AG08396 (cell line): ENCODE data around the gene ABCC9.

Experiments used
- DNase-seq: peaks from one replicate; pipeline ENCODE4 v3.0.0; 2012; ENCODE audit warnings: low spot score, mixed read lengths

ABCC9 gene

GRCh38 chr12:21940549-21941505, at the start of gene ABCC9:
Gene ABCC9 (minus strand): TSS chr12:21941426. CDS start chr12:21936674, 4,752 bp downstream.
- DNase-seq, result peak; percentile 26

GRCh38 chr12:21989819-21990412, 48.7 kb upstream of the ABCC9 start:
- DNase-seq, result peak; percentile 27

GRCh38 chr12:21988619-21989018, 47.4 kb upstream of the ABCC9 start:
- no peak for DNase-seq

DNA sequence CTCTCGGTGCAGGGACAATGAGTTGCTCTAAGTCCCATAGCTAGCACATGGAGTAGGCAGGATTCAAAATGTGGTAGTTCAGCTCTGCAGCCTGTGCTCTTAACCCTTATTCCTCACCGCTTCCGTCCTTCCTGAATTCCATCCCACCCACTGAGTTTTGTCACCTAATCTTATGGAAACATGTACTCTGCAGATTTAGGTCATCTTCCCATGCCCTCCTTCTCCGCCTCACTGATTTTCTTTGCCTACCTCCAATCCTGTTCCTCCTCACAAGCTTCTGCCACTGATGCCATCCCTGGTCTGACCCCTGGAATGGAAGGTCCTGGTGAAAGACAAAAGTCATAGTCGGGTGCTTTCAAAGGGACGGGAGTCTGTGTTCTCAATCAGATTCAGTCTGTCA, 46.5 kb upstream of the ABCC9 start:
- DNase-seq, result no peak

DNA sequence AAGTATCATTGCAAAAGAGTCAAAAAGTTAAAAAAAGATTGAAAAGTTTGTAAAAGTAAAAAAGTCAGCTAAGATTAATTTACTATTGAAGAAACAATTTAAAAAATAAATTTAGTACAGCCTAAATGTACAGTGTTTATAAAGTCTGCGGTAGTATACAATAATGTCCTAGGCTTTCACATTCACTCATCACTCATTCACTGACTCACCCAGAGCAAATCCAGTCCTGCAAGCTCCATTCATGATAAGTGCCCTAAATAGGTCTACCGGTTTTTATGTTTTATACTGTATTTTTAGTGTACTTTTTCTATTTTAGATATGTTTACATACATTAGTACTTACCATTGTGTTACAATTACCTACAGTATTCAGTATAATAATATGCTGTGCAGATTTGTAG, 43.9 kb upstream of the ABCC9 start:
- no peak for DNase-seq

GRCh38 chr12:21984375-21984774, 43.1 kb upstream of the ABCC9 start:
- DNase-seq, result no peak

- no peak for DNase-seq
These were observed 41.9 kb upstream of the ABCC9 start for GRCh38 chr12:21983095-21983494.

- DNase-seq, result no peak
These were observed 39.3 kb upstream of the ABCC9 start for GRCh38 chr12:21980544-21980943.

DNA sequence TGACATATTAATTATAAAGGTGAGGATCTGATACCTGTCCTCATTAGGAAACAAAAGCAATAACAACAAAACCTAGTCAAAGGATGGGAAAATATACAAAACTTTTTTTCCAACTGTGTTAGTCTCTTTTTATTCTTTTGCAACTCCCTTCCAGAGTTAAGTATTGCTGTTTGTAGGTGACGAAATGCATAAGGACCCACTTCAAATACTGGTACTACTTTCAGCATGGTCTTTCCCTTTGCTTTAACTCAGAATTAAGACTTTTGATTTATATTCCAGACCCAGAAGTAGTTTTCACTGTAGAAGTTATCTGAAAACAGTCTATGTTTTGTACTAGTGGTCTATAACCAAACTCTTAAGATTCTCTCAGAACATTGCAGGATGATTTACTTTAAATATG, 34.1 kb upstream of the ABCC9 start:
- no peak for DNase-seq

- no peak for DNase-seq
These were observed 32.0 kb upstream of the ABCC9 start for GRCh38 chr12:21973221-21973620.

GRCh38 chr12:21972055-21972454, 30.8 kb upstream of the ABCC9 start:
- no peak for DNase-seq

DNA sequence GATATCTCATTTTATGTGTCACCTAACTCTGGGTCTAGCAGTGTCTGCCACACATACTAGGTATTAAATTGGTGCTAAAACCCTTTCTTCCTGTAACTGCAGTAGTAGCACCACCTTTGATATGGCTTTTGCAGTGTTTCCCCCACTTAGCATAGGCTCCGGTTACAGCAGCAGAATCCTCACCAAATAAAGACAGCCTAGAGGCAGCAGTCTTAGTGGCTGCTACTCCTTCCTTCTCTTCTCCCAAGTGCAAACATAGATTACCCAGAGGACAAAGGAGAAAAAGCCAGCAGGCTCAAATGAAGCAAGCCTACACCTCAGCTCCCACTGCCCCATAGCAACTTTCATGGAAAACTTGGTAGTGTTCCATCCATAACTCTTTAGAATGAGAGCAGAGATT, 30.1 kb upstream of the ABCC9 start:
- no peak for DNase-seq

DNA sequence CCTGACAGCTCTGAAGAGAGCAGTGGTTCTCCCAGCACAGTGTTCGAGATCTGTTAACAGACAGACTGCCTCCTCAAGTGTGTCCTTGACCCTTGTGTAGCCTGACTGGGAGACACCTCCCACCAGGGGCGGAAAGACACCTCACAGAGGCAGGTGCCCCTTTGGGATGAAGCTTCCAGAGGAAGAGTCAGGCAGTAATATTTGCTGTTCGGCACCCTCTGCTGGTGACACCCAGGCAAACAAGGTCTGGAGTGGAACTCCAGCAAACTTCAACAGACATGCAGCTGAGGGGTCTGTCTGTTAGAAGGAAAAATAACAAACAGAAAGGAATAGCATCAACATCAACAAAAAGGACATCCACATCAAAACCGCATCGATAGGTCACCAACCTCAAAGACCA, 21.6 kb upstream of the ABCC9 start:
- DNase-seq, result no peak

DNA sequence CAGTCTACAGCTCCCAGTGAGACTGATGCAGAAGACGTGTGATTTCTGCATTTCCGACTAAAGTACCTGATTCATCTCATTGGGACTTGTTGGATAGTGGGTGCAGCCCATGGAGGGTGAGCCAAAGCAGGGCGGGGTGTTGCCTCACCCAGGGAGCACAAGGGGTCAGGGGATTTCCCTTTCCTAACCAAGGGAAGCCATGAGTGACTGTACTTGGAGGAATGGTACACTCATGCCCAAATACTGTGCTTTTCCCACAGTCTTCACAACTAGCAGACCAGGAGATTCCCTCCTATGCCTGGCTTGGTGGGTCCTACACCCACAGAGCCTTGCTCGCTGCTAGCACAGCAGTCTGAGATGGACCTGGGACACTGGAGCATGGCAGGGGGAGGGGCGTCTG, 21.0 kb upstream of the ABCC9 start:
- DNase-seq, result no peak

DNA sequence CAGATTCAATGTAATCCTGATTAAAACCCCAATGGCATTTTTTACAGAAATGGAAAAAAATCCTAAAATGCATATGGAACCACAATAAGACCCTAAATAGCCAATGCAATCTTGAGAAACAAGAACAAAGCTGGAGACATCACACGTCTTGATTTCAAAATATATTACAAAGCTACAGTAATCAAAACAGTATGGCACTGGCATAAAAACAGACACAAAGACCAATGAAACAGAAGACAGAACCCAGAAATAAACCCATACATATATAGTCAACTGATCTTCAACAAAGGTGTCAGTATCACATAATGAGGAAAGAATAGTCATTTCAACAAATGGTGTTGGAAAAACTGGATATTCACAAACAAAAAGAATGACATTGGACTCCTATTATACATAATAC, 9.4 kb upstream of the ABCC9 start:
- no peak for DNase-seq

- DNase-seq, result no peak
These were observed 7.8 kb upstream of the ABCC9 start for GRCh38 chr12:21949036-21949435.

GRCh38 chr12:21946983-21947382, 5.8 kb upstream of the ABCC9 start:
- no peak for DNase-seq

- DNase-seq, result no peak
These were observed 3.8 kb upstream of the ABCC9 start for GRCh38 chr12:21945002-21945401.

- no peak for DNase-seq
These were observed 1.1 kb upstream of the ABCC9 start for GRCh38 chr12:21942377-21942703.

GRCh38 chr12:21941506-21942376, 515 bp upstream of the ABCC9 start:
- DNase-seq, result peak; percentile 55

GRCh38 chr12:21939435-21939834, 1.8 kb downstream of the ABCC9 start:
- DNase-seq, result no peak

GRCh38 chr12:21938879-21939278, 2.3 kb downstream of the ABCC9 start:
- no peak for DNase-seq

DNA sequence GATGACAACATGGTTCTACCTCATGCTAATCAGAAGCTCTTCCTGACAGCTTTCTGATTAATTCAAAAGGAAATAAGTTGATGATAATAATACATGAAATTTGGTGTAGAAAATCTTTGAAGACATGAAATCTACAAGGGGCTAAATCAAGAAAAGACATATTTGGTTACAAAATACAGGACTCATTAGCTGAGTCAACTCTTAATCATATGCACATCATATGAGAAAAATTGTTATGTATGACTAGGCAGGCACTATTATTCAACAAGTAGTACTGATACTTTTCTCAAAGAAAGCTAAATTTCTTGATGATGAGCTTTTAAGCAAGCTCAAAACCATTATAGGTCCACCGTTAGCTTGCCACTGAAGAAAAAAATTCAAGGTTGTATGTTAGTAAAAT, 7.1 kb downstream of the ABCC9 start:
- DNase-seq, result peak; percentile 29
